Fibroblast of peridontal ligament (primary cell): ENCODE measurements around the gene TAF10.

Experiments
- DNase-seq: peaks from one replicate; pipeline ENCODE4 v3.0.0-alpha.2; 2010; ENCODE audit errors: extremely low read depth

The TAF10 gene

DNA sequence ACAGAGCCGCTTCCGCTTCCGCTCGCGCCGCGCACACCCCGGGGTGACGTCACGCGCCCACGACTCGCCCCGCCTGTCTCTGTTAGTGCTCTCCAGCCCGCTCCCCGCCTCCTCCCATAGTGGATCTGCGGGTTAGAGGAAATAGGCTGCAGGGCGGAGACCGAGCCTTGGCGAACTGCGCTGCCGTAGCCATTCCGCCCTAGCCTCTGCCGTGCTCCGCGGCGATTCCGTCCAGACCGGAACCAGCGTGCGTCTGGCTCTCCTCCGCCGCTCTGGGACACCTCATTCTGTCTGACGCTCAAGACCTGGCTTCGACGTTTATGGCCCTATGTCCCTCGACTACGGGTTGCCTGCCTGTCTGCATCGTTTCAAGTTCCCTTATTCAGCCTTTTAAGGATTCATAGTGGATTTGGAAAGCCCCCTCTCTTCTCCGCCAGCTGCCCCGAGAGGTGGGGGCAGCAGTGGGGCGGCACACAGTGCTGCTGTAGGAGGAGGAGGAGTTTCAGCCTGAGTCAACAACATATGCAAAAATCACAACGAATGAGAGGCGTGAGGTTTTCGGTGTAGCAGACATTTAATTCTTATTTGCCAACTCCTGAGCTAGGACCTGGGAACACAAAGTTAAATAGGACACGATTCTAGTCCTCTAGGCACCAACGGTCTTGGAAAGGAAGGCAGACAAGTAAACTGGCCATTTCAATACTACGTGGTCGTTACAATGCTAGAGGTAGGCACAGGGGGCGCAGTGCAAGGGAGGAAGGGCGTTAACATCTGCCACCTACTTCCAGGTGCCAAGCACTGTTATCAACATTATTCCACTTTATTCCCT is at the start of gene TAF10:
TAF10 (minus strand) TSS at position 4 of the 829 bp plus-strand sequence. CDS start 27 bp downstream, outside the sequence.
- peak; percentile 94 for DNase-seq

DNA sequence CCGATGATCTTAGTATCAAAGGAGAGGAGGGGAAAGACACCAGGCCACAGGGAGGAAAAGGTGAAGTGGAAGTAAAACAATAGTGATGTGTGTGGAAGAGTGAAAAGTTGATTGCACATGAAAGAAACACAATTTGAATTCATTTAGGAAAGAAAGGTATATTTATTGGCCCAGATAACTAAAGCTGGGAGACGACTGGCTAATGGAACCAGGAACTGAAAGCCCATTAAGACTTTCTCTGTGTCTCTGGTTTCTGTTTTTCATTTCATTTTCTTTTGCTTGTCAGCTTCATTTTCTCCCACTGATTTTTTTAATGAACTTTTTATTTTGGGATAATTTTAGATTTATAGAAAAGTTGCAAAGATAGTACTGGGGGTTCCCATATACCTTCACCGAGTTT is 48.7 kb upstream of the TAF10 start:
- no peak for DNase-seq

DNA sequence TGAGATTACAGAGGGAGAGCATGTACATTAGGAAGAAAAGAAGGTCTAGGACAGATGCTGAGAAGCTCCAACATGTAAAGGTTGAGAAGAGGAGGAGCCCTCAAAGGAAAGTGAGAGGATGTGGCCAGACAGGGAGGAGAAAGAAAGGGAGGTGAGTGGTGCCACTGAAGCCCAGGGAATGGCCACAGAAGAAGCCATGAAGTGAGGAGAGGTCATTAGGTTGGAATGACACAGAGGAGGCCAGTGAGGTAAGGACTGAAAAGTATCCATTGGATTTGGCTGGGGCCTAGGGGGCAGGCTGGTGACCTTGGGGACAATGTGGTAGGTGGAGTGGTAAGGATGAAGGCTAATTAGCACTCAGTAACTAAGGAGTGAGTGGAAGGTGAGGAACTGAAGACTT is 46.6 kb upstream of the TAF10 start:
- DNase-seq, result no peak

DNA sequence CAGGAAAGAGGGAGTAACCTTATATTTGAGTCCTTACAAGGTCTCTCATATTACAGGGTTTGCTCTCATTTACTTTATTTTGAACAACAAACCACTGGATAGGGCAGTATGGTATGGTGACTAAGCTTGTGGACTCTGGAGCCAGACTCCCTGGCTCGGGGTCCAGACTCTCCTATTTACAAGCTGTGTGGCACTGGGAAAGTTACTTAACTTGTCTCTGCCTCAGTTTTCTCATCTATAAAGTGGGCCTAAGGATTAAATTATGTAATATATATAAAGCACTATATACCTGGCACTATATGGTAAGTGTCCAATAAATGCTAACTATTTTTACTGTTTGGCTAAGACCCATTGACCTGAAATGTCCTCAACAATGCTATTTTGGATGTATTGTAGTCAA is 45.3 kb upstream of the TAF10 start:
- DNase-seq, result peak; percentile 42

DNA sequence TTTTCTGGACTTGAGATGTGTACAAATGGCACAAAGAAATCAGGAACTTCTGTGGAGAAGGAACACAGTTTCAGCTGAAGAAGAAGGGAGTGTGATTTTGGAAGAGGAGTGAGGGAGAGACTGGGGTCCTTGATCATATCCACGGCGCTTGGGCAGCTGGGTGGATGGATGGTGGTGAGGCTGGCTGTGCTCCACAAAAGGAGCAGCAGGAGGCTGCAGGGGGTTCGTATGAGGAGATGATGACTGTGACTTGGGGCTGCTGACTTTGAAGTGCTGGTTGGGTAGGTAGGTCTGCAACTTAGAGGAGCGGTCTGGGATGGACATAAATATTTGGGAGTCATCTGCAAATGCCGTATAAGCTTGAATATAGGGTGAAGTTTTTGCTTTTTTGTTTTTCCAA is 44.9 kb upstream of the TAF10 start:
- no peak for DNase-seq

DNA sequence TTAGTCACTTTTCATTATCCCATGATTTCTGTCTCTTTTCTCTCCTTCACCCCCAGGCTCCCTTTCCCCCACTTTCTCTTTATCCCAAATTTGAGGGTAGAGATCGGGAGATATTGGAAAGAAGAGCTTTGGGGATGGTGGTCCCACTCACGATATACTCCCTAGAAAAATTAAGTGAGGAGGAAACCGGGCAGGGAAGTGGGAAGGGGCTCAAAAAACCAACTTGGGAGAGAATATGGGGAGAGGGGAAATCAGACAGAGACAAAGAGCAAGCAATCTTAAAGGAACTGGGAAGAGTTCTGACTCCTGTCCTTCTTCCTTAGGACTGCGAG is 44.5 kb upstream of the TAF10 start:
- DNase-seq, result no peak

DNA sequence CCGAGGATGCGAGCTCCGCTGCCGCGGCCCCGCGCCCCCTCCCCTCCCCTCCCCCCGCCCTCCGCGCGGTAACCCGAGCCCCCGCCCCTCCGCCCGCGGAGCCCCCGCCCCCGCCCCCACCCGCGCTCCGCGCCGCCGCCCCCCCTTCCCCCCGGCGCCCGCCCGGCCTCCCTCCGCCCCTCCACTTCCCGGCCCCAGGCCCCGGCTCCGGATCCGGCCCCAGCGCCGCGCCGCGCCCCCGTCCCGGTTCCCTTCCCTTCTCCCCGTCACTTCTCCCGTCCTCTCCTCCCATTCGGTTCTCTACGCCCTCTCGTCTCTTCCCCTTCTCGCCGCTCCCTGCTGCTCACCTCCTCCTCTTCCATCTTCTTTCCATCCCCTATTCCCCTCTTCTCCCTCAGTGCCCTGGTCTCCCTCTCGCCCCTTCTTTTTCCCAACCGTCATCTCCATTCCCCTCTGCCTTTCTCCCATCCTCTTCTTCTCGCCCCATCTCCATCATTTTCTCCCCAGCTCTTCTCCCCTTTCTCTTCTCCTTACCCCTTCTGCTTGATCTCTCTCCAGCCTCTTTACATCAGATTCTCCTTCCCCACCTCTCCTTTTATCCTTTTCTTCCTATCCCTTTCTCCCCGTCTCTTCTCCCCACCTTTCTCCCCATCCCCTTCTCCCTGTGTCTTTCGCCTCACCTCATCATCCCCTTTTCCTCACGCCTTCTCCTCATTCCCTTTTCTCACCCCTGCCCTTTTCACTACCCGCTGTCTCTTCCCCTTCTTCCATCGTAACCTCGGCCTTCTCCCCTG is 44.0 kb upstream of the TAF10 start, which contains the start of gene DCHS1:
DCHS1 (minus strand) TSS at position 20 of the 794 bp plus-strand sequence. CDS start 14,196 bp downstream, outside the sequence.
- DNase-seq, result no peak

DNA sequence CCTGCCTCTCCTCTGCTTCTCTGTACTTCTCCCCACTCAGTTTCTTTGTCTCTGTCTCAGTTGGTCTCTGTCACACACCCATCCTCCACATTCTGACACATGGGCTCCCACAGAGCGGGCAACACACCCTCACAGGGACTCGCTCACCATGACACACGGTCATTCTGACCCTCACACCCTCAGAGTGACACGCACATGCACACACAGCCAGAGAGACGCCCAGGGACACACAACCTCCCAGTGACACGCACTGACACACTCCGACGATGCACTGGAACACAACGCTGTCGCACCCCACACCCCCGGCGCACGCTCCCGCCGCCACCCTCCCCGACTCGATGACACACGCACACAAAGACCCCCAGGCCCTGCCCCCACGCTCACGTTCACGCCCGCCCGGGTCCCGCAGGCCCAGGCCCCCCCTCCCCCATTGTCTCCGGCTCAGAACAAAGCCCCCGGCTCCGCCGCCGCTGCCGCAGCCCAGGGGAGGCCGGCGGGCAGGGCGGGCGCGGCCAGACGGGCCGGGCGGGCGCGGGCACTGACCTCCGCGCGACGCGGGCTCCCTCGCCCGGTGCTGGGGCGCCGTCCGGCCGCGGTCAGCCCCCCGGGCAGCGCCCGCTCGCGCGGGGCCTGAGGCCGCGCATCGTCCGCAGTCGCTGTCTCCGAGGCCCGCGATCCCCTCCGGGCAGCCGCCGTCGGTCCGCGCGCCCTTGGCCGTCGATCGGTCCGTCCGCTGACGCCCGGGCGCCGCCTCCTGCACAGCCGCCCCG is 43.2 kb upstream of the TAF10 start:
- DNase-seq, result no peak

DNA sequence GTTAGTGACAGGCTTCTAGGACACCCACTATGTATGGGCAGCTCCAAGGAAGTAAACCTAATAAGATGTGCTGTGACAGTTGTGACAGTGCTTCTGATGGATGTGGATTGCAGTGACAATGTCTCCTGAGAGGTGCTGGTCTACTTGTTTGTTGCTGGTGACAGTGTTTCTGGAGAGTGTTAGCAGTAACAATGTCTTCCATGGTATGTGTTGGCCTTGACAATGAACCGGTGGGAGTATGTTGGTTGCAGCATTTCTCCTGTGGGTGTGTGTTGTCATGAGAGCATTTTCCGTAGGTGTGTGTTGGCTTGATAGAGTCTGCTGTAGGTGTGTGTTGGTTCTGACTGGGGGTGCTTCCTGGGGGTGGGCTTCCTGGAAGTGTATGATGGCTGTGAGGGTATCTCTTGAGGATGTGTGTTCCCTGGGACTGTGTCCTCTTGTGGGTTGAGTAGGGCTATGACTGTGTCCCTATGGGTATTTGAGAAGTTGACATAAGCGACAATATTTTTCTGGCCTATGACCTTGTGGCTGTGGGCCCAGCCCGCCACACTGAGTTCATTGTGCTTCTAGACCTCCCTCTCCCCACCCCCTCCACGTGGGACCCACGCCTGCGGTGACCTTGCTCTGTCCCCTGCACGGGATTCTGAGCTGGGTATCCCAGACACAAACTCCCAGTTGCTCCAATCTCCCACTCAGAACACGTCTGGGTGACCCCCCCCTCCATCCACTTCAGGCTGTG is 42.4 kb upstream of the TAF10 start:
- DNase-seq, result no peak

DNA sequence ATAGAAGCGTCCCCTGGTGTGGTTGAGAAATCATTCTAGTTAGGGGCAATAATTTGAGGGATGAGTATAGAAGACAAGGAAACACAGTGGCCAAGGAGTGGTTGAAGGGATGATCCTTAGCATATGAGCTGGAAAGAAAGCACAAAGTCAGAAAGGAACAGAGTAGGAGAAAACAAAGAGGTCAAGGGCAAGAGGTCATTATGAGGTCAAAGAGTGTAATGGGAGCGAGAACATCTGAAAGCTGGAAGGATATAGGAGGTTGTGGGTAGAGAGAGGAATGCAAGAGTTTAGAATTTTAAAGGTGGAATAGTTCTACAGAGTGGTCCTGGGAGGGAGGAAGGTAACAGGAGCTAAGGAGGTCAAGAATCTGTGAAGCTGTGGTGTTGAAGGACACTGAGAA is 41.6 kb upstream of the TAF10 start:
- DNase-seq, result no peak

DNA sequence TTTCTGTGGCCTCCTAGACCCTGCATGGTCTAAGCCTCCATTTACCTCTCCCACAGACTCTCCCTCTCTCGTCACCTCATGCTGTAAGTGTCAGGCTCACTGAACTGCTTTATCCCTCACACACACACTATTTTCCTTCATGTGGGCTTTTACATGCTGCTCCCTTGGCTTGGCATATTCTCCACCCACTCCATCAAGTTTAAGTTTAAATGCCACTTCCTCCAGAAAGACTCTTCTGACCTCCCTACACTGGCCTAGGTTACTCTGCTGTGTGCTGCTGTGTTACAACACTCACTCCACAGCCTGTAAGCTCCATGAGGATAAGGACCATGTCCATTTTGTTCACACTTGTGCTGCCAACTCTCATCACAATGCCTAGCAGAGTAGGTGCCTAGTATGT is 41.1 kb upstream of the TAF10 start:
- no peak for DNase-seq

DNA sequence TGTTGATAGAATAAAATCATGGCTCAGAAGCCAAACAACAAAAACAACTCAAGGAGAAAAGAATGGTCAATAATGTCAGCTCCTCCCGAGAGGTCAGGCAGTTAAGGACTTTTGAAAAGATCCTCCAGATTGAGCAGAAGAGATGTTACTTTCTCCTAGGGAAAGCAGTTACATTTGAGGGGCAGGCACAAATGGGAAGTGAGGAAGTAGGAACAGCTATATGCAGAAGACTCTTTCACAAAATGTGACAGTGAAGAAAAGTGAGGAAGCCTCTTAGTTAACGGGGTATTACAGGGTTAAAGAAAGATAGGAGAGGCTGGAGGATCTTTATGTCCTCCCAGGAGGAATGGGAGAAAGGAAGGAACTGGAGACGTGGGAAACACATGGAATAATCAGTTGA is 40.2 kb upstream of the TAF10 start:
- DNase-seq, result no peak

DNA sequence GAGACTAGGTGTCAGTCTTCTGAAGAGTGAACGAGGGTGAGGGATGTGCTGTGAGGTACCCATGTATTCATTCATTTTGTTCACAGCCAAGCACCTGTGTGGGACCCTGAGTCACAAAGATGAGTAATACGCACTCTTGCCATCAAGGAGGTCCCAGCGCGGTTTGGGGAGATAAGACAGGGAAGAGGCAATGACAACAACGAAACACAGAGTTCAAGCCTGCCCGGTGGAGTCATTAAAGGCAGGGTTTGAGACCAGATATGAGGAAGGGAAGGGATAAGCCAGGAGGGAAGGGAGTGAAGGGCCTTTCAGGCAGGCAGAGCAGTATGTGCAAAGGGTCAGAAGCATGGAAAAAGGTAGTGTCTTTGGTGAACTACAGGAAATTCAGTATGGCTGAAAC is 39.0 kb upstream of the TAF10 start:
- DNase-seq, result no peak

DNA sequence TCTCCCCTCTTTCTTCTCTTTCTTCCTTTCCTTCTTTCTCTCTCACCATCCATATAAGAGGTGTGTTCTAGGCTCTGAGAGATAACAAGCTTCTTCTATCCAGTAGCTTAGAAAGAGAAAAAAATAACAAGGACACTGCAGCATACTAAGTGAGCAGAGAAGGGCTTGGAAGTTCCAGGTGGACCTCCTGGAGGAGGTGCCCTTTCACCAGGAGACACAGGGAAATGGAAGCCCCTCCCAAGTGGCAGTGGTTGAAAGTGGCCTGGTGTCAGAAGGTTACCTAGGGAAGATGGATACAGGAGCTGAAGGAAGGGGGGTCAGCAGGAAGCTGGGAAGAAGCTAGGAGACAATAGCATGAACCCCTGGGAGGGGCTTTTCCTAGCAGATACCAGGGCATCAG is 38.1 kb upstream of the TAF10 start:
- no peak for DNase-seq

DNA sequence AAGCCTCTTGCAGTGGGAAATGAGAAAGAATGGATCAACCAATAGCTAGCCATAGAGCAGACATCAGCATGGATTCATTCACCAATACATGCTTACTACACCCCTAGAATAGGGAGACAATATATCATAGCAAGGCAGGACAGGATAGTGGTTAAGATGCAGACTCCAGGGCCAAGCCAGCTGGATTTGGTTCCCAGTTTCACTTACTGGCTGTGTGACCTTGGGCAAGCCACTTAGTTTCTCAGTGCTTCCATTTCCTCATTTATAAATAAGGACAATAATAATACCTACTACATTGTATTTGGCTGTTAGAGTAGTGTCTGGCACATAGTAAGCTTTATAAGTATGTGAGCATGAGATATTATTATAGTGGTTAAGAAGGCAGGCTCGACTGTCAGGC is 36.5 kb upstream of the TAF10 start:
- no peak for DNase-seq

DNA sequence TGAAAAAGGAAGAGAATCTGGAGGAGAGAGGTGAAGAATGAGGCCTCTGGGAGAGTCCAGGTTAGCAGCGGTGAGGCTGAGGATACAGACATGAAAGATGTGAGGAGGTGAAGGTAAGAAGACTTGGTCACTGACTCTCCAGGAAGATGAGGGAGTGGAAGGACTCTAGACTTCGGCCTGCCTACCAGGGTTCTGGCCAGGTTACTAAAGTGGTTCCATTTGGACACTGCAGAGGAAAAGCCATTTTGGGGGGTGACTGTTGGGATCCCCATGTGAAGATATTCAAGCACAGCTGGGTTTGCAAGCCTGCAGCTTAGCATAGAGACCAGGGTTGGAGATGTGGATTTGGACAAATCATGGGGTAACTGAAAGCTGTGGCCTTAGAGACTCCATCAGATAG is 35.8 kb upstream of the TAF10 start:
- no peak for DNase-seq

DNA sequence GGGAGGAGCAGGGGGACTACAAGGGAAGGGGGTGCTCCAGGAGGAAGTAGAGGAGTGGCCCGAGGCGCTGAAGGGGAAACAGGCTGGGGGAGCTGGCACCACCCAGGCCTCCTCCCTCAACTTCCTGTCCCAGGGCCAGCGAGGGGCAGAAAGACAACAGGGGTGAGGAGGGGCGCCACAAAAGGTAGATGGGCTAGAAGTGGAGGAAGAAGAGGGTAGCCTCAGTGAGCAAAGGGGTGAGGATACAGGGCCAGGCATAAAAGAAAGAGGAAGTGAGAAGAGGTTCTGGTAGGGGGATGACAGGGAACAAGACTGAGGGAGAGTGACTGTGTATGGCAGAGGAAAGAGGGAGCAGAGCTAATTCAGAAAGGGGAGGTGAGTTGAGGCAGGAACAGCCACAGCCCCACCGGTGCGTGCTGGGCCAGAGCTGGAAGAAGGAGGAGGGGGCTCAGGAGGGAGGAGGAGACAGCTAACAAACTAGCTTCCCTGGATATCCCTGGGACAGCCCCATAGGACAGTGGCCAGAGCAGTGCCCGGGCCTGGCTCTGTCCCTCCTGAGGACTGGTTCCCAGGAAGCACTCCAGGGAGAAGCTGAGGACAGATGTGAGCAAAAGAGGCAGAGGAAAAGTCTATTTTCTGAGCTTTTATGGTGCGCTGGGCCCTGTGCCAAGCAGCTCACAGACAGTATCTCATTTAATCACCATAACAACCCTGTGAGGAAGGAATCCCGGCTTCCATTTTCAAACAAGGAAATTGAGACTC is 35.1 kb upstream of the TAF10 start:
- DNase-seq, result no peak

DNA sequence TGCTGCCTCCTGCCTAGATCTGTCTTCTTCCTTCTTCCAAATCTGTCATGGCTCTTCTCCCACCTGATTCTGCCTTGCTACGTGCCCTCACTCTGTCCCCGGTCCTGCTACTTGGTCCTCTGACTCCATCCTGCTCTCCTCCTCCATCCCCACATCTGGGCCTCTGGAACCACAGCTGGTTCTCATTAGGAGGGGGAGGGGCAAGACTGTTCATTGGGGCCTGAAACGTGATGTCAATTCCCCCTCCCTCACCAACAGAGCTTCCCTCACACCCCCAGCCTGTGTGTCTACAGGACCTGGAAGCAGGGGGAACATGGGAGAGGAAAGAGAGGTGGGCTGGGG is 34.5 kb upstream of the TAF10 start:
- peak; percentile 67 for DNase-seq

DNA sequence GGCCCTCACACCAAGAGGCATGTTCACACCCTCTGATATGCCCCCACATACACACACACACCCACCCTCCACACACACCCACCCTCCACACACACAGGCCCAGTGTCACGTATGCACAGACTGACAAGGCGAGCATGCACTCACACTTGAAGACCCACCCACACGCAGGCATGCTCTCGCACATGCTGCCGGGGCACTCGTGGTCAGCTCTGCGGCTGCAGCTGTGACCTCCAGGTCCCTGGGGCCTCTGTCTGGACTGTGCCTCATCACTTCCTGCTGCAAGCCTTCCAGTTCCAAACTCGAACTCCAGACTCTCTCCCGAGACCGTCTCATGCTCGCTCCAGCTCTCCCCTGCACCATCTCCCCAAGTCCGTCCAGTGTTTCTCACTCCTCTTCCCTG is 34.1 kb upstream of the TAF10 start:
- DNase-seq, result peak; percentile 69

DNA sequence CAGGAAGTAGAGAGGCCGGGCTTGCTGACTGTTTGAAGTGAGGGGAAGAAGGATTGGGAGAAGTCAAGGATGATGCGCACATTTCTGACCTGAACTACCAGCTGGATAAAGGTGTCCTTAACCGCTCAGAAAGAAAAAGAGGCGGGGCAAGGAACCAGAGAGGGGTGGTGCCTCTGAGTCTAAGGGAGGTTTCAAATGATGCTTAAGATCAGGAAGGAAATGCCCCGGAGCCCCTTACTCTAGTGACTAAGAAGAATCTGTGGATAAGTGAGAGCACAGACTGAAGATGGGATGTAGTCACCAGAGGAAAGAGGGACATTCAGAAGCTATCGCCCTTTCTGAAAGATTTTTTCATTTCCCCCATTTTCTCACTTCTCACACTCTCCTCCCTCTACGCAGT is 30.9 kb upstream of the TAF10 start:
- DNase-seq, result no peak
